ENCODE measurements around the gene E2F8.

E2F8 gene

DNA sequence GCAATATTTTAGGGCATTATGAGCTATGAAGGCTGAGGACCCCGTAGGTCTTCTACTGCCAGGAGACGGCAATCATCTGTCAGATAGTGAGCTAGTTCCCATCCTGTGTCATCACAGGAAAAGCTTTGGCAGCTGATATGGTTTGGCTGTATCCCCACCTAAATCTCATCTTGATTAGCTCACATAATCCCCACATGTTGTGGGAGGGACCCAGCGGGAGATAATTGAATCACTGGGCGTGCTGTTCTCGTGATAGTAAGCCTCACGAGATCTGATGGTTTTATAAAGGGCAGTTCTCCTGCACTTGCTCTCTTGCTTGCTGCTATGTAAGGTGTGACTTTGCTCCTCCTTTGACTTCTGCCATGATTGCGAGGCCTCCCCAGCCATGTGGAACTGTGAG lies 57.1 kb downstream of the E2F8 start:
- FAIRE-seq, result no peak

DNA sequence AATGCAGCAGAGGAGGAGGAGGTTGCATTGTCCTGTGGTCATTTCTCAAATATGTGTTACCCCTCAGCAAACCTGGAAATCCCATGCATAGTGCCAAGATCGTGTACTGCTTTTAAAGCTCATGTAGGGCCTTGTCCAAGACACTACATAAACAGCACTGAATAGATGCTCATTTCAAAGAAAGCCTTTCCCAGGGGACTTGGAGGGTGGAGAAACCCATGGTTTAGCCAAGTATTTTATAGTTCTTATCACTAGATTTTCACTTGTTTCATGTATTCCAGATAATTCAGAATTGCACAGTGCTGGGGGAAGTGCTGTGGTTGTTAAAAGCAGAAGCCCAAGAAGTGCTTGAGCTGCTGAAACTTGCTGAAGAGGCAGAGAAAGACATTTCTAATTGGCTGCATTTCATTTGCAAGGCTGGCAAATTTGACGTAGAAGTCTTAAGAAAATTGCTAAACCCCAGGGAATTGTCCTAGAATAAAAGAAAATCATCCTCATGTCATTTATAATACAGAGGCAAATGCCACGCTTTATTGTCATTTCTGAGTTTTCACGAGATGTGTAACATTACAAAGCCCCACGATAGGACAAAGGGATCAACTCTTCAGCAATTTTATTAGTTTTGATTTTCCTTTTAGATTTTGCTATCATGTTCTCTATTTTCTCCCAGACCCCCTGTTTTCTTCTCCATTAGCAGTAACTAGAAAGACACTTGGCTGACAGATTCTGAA lies 59.0 kb downstream of the E2F8 start:
- no peak for FAIRE-seq

DNA sequence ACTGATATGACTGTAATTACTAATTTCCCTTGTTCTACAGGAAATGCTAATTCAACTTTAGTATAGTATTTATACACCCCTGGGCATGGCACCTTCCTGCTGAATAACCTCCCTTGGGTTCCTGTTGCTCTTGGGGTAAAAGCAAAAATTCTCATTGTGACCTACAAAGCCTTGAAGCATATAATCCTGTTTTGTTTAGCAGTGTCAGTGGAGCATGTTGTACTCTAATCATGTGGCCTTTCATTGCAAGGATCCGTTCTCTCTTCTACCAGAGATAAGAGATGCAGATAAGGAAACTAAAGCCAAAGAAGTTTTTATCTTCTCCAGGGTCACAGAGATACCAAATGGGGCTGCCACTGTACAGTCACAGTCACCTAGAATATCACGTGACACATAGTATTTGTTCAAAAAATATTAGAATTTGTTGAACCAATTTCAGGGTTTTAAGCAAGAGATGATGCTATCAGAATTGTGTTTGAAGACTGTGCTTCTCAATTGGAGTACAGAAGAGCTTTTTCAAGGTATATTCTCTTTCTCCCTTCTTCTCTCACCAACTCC lies 64.0 kb downstream of the E2F8 start:
- FAIRE-seq, result no peak

Measured in islet of Langerhans (tissue), 1 donor.